Neutrophil (primary cell): ENCODE data around the gene TPSB2.

Experiments
- H3K27ac ChIP-seq: fragments of 200-600 bp; sonication (generic); 2 replicates; pipeline ENCODE4 v1.5.1; 2016; ENCODE audit warnings: mild to moderate bottlenecking, moderate library complexity
- H3K27me3 ChIP-seq: fragments of 200-600 bp; sonication (generic); 2 replicates; pipeline ENCODE4 v1.6.0; 2016; ENCODE audit warnings: mild to moderate bottlenecking
- H3K36me3 ChIP-seq: fragments of 200-600 bp; sonication (generic); 2 replicates; pipeline ENCODE4 v1.5.1; 2017
- H3K4me1 ChIP-seq, 2 experiments: fragments of 200-600 bp in 1 of 2; sonication (generic) in 1 of 2; 1 replicate in 1 of 2; 2 replicates in 1 of 2; pipeline versions ENCODE4 v1.5.1 to v1.6.1; 2013 to 2016; ENCODE audit warnings: low read depth in 1 of 2, low read length in 1 of 2, mild to moderate bottlenecking in 1 of 2, moderate library complexity in 1 of 2; ENCODE audit not compliant: control insufficient read depth in 1 of 2, insufficient read depth in 1 of 2
- H3K4me3 ChIP-seq, 2 experiments: fragments of 200-600 bp in 1 of 2; sonication (generic) in 1 of 2; 1 replicate in 1 of 2; 2 replicates in 1 of 2; pipeline ENCODE4 v1.5.1; 2013 to 2016; ENCODE audit warnings: low read depth in 1 of 2, low read length in 1 of 2, mild to moderate bottlenecking in 1 of 2, moderate library complexity in 1 of 2
- H3K9me3 ChIP-seq: fragments of 200-600 bp; sonication (generic); 2 replicates; pipeline ENCODE4 v1.5.1; 2016
- CTCF ChIP-seq: fragments of 200-600 bp; sonication (generic); IDR thresholded peaks from 2 replicates; pipeline ENCODE4 v1.5.1; 2016; ENCODE audit warnings: antibody characterized with exemption

The TPSB2 gene

GRCh38 chr16:1180549-1181403 lies 49.2 kb downstream of the TPSB2 start:
- no peaks in the 10 kb centered on the region for H3K9me3 ChIP-seq
- no peak overlapping the region for H3K4me3 ChIP-seq
- H3K36me3 ChIP-seq = no peaks in the 10 kb centered on the region
- no peak overlapping the region for H3K27ac ChIP-seq
- peaks cover 23% of the 10 kb centered on the region for H3K27me3 ChIP-seq
- no peak for TF ChIP-seq CTCF
- H3K4me1 ChIP-seq = no peaks in the 10 kb centered on the region
